ENCODE measurements around the gene ZNF141.

Gene ZNF141

GRCh38 chr4:338759-339097 lies 1.1 kb downstream of the ZNF141 start:
- H3K4me1 ChIP-seq (ENCODE audit: insufficient read depth, insufficient read length): peaks cover 3% of the 10 kb centered on the region
- DNase-seq (ENCODE audit: low read depth, low spot score): no peak
- TF ChIP-seq SUZ12 (IDR thresholded peaks at IDR 0.05; ENCODE audit: extremely low read depth, insufficient read depth, insufficient read length) (no peak), ZNF274 (IDR thresholded peaks at IDR 0.05; ENCODE audit: low read depth, low read length) (no peak), YY1 (IDR thresholded peaks at IDR 0.05; ENCODE audit: insufficient read depth, insufficient read length) (no peak)
- no peaks in the 10 kb centered on the region; the same call in 1 of the 2 replicates for H3K9me3 ChIP-seq (ENCODE audit: insufficient read depth, low read length)
- peak overlapping the region; percentile 98 for H3K4me3 ChIP-seq (ENCODE audit: insufficient read length, low read depth)
- H3K27me3 ChIP-seq (ENCODE audit: insufficient read depth, insufficient read length): peaks cover 21% of the 10 kb centered on the region
- H3K9ac ChIP-seq (ENCODE audit: insufficient read length, low read depth): peak overlapping the region; percentile 95
- peaks cover 32% of the 10 kb centered on the region for H3K36me3 ChIP-seq (ENCODE audit: insufficient read depth, insufficient read length, low read length)

GRCh38 chr4:340011-340410 lies 2.4 kb downstream of the ZNF141 start:
- no peak for DNase-seq (ENCODE audit: low read depth, low spot score)
- peaks cover 3% of the 10 kb centered on the region for H3K4me1 ChIP-seq (ENCODE audit: insufficient read depth, insufficient read length)
- H3K27me3 ChIP-seq (ENCODE audit: insufficient read depth, insufficient read length): peaks cover 12% of the 10 kb centered on the region
- H3K4me3 ChIP-seq (ENCODE audit: insufficient read length, low read depth): no peak overlapping the region
- TF ChIP-seq SUZ12 (IDR thresholded peaks at IDR 0.05; ENCODE audit: extremely low read depth, insufficient read depth, insufficient read length) (no peak), ZNF274 (IDR thresholded peaks at IDR 0.05; ENCODE audit: low read depth, low read length) (no peak)
- peaks cover 43% of the 10 kb centered on the region for H3K36me3 ChIP-seq (ENCODE audit: insufficient read depth, insufficient read length, low read length)
- H3K9me3 ChIP-seq (ENCODE audit: insufficient read depth, low read length): no peaks in the 10 kb centered on the region; the same call in 1 of the 2 replicates
- H3K9ac ChIP-seq (ENCODE audit: insufficient read length, low read depth): no peak overlapping the region

GRCh38 chr4:373062-373839 lies 35.6 kb downstream of the ZNF141 start:
- Histone ChIP-seq H3K9ac (ENCODE audit: insufficient read length, low read depth) (no peak overlapping the region), H3K27me3 (ENCODE audit: insufficient read depth, insufficient read length) (no peaks in the 10 kb centered on the region), H3K4me3 (ENCODE audit: insufficient read length, low read depth) (no peak overlapping the region), H3K9me3 (ENCODE audit: insufficient read depth, low read length) (peaks cover 97% of the 10 kb centered on the region), H3K4me1 (ENCODE audit: insufficient read depth, insufficient read length) (no peaks in the 10 kb centered on the region), H3K36me3 (ENCODE audit: insufficient read depth, insufficient read length, low read length) (peaks cover 53% of the 10 kb centered on the region)
- DNase-seq (ENCODE audit: low read depth, low spot score): no peak
- TF ChIP-seq SUZ12 (IDR thresholded peaks at IDR 0.05; ENCODE audit: extremely low read depth, insufficient read depth, insufficient read length): no peak
- TF ChIP-seq YY1 (IDR thresholded peaks at IDR 0.05; ENCODE audit: insufficient read depth, insufficient read length): no peak
- peak; percentile 95 for TF ChIP-seq ZNF274 (IDR thresholded peaks at IDR 0.05; ENCODE audit: low read depth, low read length)

- peaks cover 96% of the 10 kb centered on the region for H3K9me3 ChIP-seq (ENCODE audit: insufficient read depth, low read length)
- TF ChIP-seq YY1 (IDR thresholded peaks at IDR 0.05; ENCODE audit: insufficient read depth, insufficient read length) (no peak), ZNF274 (IDR thresholded peaks at IDR 0.05; ENCODE audit: low read depth, low read length) (peak; percentile 78)
- H3K4me1 ChIP-seq (ENCODE audit: insufficient read depth, insufficient read length): no peaks in the 10 kb centered on the region
- no peaks in the 10 kb centered on the region for H3K27me3 ChIP-seq (ENCODE audit: insufficient read depth, insufficient read length)
- no peak overlapping the region for H3K4me3 ChIP-seq (ENCODE audit: insufficient read length, low read depth)
- no peak for DNase-seq (ENCODE audit: low read depth, low spot score)
- H3K9ac ChIP-seq (ENCODE audit: insufficient read length, low read depth): no peak overlapping the region
- peaks cover 51% of the 10 kb centered on the region for H3K36me3 ChIP-seq (ENCODE audit: insufficient read depth, insufficient read length, low read length)
Observed at GRCh38 chr4:374298-375160, 36.9 kb downstream of the ZNF141 start.

- Histone ChIP-seq H3K4me1 (ENCODE audit: insufficient read depth, insufficient read length) (no peaks in the 10 kb centered on the region), H3K27me3 (ENCODE audit: insufficient read depth, insufficient read length) (peaks cover 3% of the 10 kb centered on the region), H3K9me3 (ENCODE audit: insufficient read depth, low read length) (peaks cover 56% of the 10 kb centered on the region), H3K9ac (ENCODE audit: insufficient read length, low read depth) (no peak overlapping the region), H3K36me3 (ENCODE audit: insufficient read depth, insufficient read length, low read length) (peaks cover 14% of the 10 kb centered on the region), H3K4me3 (ENCODE audit: insufficient read length, low read depth) (no peak overlapping the region)
- TF ChIP-seq ZNF274 (IDR thresholded peaks at IDR 0.05; ENCODE audit: low read depth, low read length) (no peak), YY1 (IDR thresholded peaks at IDR 0.05; ENCODE audit: insufficient read depth, insufficient read length) (no peak), SUZ12 (IDR thresholded peaks at IDR 0.05; ENCODE audit: extremely low read depth, insufficient read depth, insufficient read length) (no peak)
- DNase-seq (ENCODE audit: low read depth, low spot score): no peak
Observed at GRCh38 chr4:384311-385010, 46.8 kb downstream of the ZNF141 start.

GRCh38 chr4:385934-386707 lies 48.5 kb downstream of the ZNF141 start:
- Histone ChIP-seq H3K27me3 (ENCODE audit: insufficient read depth, insufficient read length) (peaks cover 3% of the 10 kb centered on the region), H3K9me3 (ENCODE audit: insufficient read depth, low read length) (peaks cover 58% of the 10 kb centered on the region), H3K9ac (ENCODE audit: insufficient read length, low read depth) (peak overlapping the region; percentile 94), H3K4me3 (ENCODE audit: insufficient read length, low read depth) (peak overlapping the region; percentile 90), H3K4me1 (ENCODE audit: insufficient read depth, insufficient read length) (no peaks in the 10 kb centered on the region), H3K36me3 (ENCODE audit: insufficient read depth, insufficient read length, low read length) (peaks cover 18% of the 10 kb centered on the region)
- no peak for TF ChIP-seq ZNF274 (IDR thresholded peaks at IDR 0.05; ENCODE audit: low read depth, low read length)
- TF ChIP-seq YY1 (IDR thresholded peaks at IDR 0.05; ENCODE audit: insufficient read depth, insufficient read length): no peak
- TF ChIP-seq SUZ12 (IDR thresholded peaks at IDR 0.05; ENCODE audit: extremely low read depth, insufficient read depth, insufficient read length): no peak
- DNase-seq (ENCODE audit: low read depth, low spot score): peak; percentile 88
